GM12892 (cell line): ENCODE measurements around the gene DOCK1.

ENCODE experiments used
- POLR2A ChIP-seq: IDR thresholded peaks from 2 replicates; pipeline ENCODE4 v1.6.1; 2011; ENCODE audit warnings: low read depth, low read length, control low read depth
- POLR2AphosphoS5 ChIP-seq: IDR thresholded peaks from 2 replicates; pipeline ENCODE4 v1.6.1; 2011; ENCODE audit warnings: low read depth, low read length, control low read depth

- TF ChIP-seq POLR2A = no peak
- no peak for TF ChIP-seq POLR2AphosphoS5
These were observed 92.8 kb downstream of the DOCK1 start for GRCh38 chr10:126997801-126998590.
